Measurements from ENCODE around the gene ELOVL7. TPM values are rescaled to one million over a fixed set of nuclear protein-coding genes. Genes with fewer than 3 reads are reported as not detected.

Gene ELOVL7
- total and polyA plus RNA-seq, 2 experiments from 2014 or later, result 15.2 to 41.8 TPM

GRCh38 chr5:60794691-60795090, 49.4 kb downstream of the ELOVL7 start:
- Histone ChIP-seq H3K4me3 (no peak overlapping the region), H3K27ac (no peak overlapping the region), H3K4me2 (no peak overlapping the region), H2AFZ (no peak overlapping the region), H3K4me1 (ENCODE audit: insufficient read depth) (no peaks in the 10 kb centered on the region), H3K27me3 (no peaks in the 10 kb centered on the region), H3K79me2 (peaks cover 3% of the 10 kb centered on the region), H3K36me3 (replicated peaks; ENCODE audit: insufficient read depth, low read depth) (no peaks in the 10 kb centered on the region), H3K9me2 (replicated peaks; ENCODE audit: insufficient read depth) (no peaks in the 10 kb centered on the region), H4K20me1 (ENCODE audit: insufficient read depth, poor library complexity, severe bottlenecking) (no peaks in the 10 kb centered on the region), H3K9me3 (ENCODE audit: low read depth) (no peaks in the 10 kb centered on the region)
- TF ChIP-seq EZH2 (IDR thresholded peaks at IDR 0.05; ENCODE audit: borderline replicate concordance) (no peak), CTCF (IDR thresholded peaks at IDR 0.05; ENCODE audit: poor library complexity) (no peak), EZH2phosphoT487 (IDR thresholded peaks at IDR 0.05; ENCODE audit: low read depth, severe bottlenecking, unreplicated experiment) (no peak)
- WGBS (ENCODE audit: low lambda C conversion rate, missing lambda C conversion rate), result 98% methylated on average over 2 of the region's 2 CpGs
- DNase-seq (ENCODE audit: low spot score), result no peak

DNA sequence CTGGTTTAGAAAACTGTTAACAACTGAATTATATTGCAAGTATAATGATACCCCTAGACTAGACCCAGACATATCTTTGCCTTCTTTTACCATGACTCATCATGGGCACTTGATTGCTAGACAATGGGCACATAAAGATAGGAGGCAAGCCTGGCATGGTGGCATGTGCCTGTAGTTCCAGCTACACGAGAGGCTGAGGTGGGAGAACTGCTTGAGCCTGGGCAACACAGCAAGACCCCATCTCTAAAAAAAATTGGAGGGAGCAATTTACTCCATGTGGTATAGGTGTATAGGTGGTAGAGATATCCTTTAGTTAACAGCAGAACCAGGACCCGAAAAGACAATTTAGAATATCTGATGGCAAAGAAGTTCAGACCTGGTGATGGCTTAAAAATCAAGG, 51.6 kb downstream of the ELOVL7 start:
- Histone ChIP-seq H3K27ac (no peak overlapping the region), H3K9me3 (ENCODE audit: low read depth) (no peaks in the 10 kb centered on the region), H3K4me1 (ENCODE audit: insufficient read depth) (no peaks in the 10 kb centered on the region), H3K9me2 (replicated peaks; ENCODE audit: insufficient read depth) (no peaks in the 10 kb centered on the region), H3K36me3 (replicated peaks; ENCODE audit: insufficient read depth, low read depth) (no peaks in the 10 kb centered on the region), H4K20me1 (ENCODE audit: insufficient read depth, poor library complexity, severe bottlenecking) (no peaks in the 10 kb centered on the region), H3K79me2 (no peaks in the 10 kb centered on the region), H3K4me3 (no peak overlapping the region), H2AFZ (no peak overlapping the region), H3K27me3 (no peaks in the 10 kb centered on the region), H3K4me2 (no peak overlapping the region)
- WGBS (ENCODE audit: low lambda C conversion rate, missing lambda C conversion rate), result 89% methylated on average over 2 of the region's 2 CpGs
- DNase-seq (ENCODE audit: low spot score), result no peak
- TF ChIP-seq CTCF (IDR thresholded peaks at IDR 0.05; ENCODE audit: poor library complexity) (no peak), EZH2phosphoT487 (IDR thresholded peaks at IDR 0.05; ENCODE audit: low read depth, severe bottlenecking, unreplicated experiment) (no peak), EZH2 (IDR thresholded peaks at IDR 0.05; ENCODE audit: borderline replicate concordance) (no peak)

DNA sequence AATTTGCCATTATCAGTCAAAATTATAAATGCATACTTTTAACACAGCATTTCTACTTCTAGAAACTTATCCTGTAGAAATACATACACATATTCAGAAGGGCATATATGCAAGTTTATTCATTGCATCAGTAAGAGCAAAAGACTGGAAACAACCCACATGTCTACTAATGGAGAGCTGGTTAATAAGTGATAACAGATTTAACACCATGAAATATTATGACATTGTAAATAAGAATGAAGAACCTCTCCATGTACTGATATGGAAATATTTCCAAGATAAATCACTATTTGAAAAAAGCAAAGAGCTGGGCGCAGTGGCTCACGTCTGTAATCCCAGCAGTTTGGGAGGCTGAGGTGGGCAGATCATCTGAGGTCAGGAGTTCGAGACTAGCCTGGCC, 54.5 kb downstream of the ELOVL7 start:
- 55% methylated on average over 3 of the region's 3 CpGs for WGBS (ENCODE audit: low lambda C conversion rate, missing lambda C conversion rate)
- Histone ChIP-seq H3K27me3 (no peaks in the 10 kb centered on the region), H3K9me3 (ENCODE audit: low read depth) (no peaks in the 10 kb centered on the region), H3K36me3 (replicated peaks; ENCODE audit: insufficient read depth, low read depth) (no peaks in the 10 kb centered on the region), H3K4me1 (ENCODE audit: insufficient read depth) (no peaks in the 10 kb centered on the region), H3K79me2 (no peaks in the 10 kb centered on the region), H3K4me2 (no peak overlapping the region), H3K9me2 (replicated peaks; ENCODE audit: insufficient read depth) (no peaks in the 10 kb centered on the region), H4K20me1 (ENCODE audit: insufficient read depth, poor library complexity, severe bottlenecking) (no peaks in the 10 kb centered on the region), H3K27ac (no peak overlapping the region), H2AFZ (no peak overlapping the region), H3K4me3 (no peak overlapping the region)
- TF ChIP-seq EZH2 (IDR thresholded peaks at IDR 0.05; ENCODE audit: borderline replicate concordance), result no peak
- TF ChIP-seq EZH2phosphoT487 (IDR thresholded peaks at IDR 0.05; ENCODE audit: low read depth, severe bottlenecking, unreplicated experiment), result no peak
- no peak for TF ChIP-seq CTCF (IDR thresholded peaks at IDR 0.05; ENCODE audit: poor library complexity)
- DNase-seq (ENCODE audit: low spot score), result no peak

All from hepatocyte (in vitro differentiated cells).